D721Med (cell line): ENCODE data around the gene PTCD2.
"Not testable (repeated sequence)": the region's sequence is repeated elsewhere in the genome, so short reads cannot be mapped to it uniquely, and the experiment has no call there.

Source experiments
- DNase-seq: peaks from one replicate; pipeline ENCODE4 v3.0.0; 2011; ENCODE audit warnings: low spot score; ENCODE audit not compliant: insufficient read length
- FAIRE-seq: peaks from 2 replicates; lab custom pipeline; 2011; peaks lifted over from hg19 to GRCh38; lab: Jason Lieb, UNC
- TF ChIP-seq, protein P1 (sequence below): IDR thresholded peaks from 2 replicates; pipeline ENCODE4 v1.5.1; 2012; ENCODE audit warnings: mild to moderate bottlenecking, control low read depth; ENCODE audit not compliant: insufficient read depth; ENCODE audit errors: missing control alignments

The PTCD2 gene

GRCh38 chr5:72402959-72403628 is 82.9 kb downstream of the PTCD2 start:
- no peak for DNase-seq
- TF ChIP-seq, protein P1, sequence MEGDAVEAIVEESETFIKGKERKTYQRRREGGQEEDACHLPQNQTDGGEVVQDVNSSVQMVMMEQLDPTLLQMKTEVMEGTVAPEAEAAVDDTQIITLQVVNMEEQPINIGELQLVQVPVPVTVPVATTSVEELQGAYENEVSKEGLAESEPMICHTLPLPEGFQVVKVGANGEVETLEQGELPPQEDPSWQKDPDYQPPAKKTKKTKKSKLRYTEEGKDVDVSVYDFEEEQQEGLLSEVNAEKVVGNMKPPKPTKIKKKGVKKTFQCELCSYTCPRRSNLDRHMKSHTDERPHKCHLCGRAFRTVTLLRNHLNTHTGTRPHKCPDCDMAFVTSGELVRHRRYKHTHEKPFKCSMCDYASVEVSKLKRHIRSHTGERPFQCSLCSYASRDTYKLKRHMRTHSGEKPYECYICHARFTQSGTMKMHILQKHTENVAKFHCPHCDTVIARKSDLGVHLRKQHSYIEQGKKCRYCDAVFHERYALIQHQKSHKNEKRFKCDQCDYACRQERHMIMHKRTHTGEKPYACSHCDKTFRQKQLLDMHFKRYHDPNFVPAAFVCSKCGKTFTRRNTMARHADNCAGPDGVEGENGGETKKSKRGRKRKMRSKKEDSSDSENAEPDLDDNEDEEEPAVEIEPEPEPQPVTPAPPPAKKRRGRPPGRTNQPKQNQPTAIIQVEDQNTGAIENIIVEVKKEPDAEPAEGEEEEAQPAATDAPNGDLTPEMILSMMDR: no peak
- FAIRE-seq: no peak

DNA sequence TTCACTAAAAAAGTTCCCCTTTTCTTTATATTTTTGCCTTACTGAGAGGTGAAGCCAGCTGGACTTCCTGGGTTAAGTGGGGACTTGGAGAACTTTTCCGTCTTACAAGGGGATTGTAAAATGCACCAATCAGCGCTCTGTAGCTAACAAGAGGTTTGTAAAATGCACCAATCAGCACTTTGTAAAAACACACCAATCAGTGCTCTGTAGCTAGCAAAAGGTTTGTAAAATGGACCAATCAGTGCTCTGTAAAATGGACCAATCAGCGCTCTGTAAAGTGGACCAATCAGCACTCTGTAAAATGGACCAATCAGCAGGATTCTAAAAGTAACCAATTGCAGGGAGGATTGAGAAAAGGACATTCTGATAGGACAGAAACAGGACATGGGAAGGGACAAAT is 84.6 kb downstream of the PTCD2 start:
- DNase-seq, FAIRE-seq: not testable (repeated sequence)

DNA sequence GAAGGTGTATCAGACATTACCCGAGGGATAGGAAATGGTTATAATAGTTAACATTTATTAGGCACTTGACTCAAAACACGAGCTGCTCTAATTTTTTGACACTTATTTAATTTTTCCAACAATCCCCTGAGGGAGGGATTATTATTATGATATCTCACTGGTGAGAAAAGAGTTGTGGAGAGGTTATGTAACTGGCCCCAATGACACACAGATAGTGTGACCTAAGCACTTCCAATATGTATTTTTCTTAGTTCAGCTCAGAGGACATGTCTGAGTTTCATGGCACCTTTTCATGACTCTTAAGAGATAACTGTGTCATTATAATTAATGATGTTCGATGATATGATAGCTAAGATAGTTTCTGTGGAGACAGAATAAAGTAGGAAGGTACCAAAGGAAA is 86.9 kb downstream of the PTCD2 start:
- TF ChIP-seq, protein P1: no peak
- FAIRE-seq (no peak), DNase-seq (no peak)

DNA sequence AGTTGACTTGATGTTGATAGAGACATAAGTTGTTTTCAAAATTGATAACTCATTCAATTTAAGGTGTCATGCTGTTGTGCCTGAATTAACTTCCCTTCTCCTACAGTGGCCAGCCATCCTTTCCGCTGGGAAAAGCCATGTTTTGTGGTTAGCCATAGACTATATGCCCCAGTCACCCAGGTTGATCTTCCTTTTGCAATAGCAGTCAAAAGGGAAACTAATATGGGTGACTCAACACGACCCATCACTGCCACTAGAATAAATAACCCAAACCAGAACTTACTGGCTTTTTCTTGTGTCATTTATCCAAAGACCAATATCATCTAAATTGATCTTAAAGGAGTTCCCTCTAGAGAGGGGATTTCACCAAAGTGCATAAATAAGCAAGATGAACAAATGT is 87.4 kb downstream of the PTCD2 start:
- no peak for DNase-seq
- FAIRE-seq: no peak
- TF ChIP-seq, protein P1: no peak

DNA sequence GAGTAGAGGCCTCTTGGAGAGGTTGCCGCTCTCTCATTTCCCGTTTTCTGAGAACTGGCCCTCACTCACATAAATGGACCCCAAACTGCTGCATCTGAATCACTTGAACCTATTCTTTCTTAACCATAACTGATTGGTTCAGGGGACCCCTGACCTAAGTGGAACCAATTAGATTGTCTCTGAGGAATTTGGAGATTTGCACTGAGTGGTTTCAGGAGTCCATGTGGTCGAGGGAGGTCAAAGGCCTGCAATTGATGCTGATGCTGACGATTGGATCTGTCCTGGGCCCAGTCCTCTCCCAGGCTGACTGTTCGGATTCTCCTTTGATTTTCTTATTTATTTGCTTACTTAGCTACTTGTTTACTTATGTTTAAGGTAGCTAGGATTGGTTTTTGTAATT is 88.0 kb downstream of the PTCD2 start:
- no peak for FAIRE-seq
- TF ChIP-seq, protein P1: no peak
- DNase-seq: no peak

- FAIRE-seq (no peak), DNase-seq (no peak)
- TF ChIP-seq, protein P1: no peak
These were observed 88.4 kb downstream of the PTCD2 start for GRCh38 chr5:72408603-72409002.

GRCh38 chr5:72410688-72411295 is 90.6 kb downstream of the PTCD2 start:
- TF ChIP-seq, protein P1: no peak
- FAIRE-seq (no peak), DNase-seq (no peak)
